Panc1 (cell line): ENCODE data around the gene KAT6B. TPM values are rescaled to one million over a fixed set of nuclear protein-coding genes. Genes with fewer than 3 reads are reported as not detected.
"Not testable (repeated sequence)": the region's sequence is repeated elsewhere in the genome, so short reads cannot be mapped to it uniquely, and the experiment has no call there.

Experiments
- ATAC-seq: fragments of 200-7000 bp; cut with Tn5 transposase; 2 replicates; pipeline ENCODE4 v1.9.1; 2020; ENCODE audit warnings: mild to moderate bottlenecking, moderate library complexity
- BruUV-seq: library from RNA; stranded (reverse); fragments of 400-500 nt; replicated peaks from 2 replicates; lab custom pipeline; 2021; lab: Mats Ljungman, UMichigan
- CTCF ChIA-PET: fragments of 300-600 bp; sonication (Branson Sonifier 250); formaldehyde crosslinking; loops from one replicate; lab custom pipeline; 2022; ENCODE audit warnings: antibody characterized with exemption; lab: Charles Lee
- POLR2A ChIA-PET: fragments of 300-600 bp; sonication (Branson Sonifier 250); formaldehyde crosslinking; loops from one replicate; lab custom pipeline; 2022; ENCODE audit warnings: antibody characterized with exemption; lab: Charles Lee
- DNase-seq: peaks from one replicate; pipeline ENCODE4 v3.0.0-alpha.2; 2010; ENCODE audit warnings: low read depth, low spot score
- H3K27ac ChIP-seq: 2 replicates; pipeline ENCODE4 v1.5.1; 2011; ENCODE audit warnings: mild to moderate bottlenecking, low read length, inconsistent platforms
- H3K27me3 ChIP-seq: fragments of 200-500 bp; sonication (Bioruptor generic); 2 replicates; pipeline ENCODE4 v1.6.0; 2014; ENCODE audit warnings: low read length, inconsistent platforms; ENCODE audit not compliant: control insufficient read depth, insufficient read depth
- H3K36me3 ChIP-seq: fragments of 200-500 bp; sonication (Bioruptor generic); 2 replicates; pipeline ENCODE4 v1.5.1; 2014; ENCODE audit warnings: inconsistent platforms, mild to moderate bottlenecking, low read length, moderate library complexity; ENCODE audit not compliant: control insufficient read depth, insufficient read depth
- H3K4me1 ChIP-seq: 2 replicates; pipeline ENCODE4 v1.5.1; 2011; ENCODE audit warnings: inconsistent platforms, mild to moderate bottlenecking, low read length, moderate library complexity; ENCODE audit not compliant: control insufficient read depth, insufficient read depth
- H3K4me3 ChIP-seq, 2 experiments: 2 replicates each; pipeline ENCODE4 v1.5.1; 2011 to 2012; ENCODE audit warnings: low read depth in 2 of 2, low read length in 2 of 2, mild to moderate bottlenecking in 2 of 2, inconsistent platforms in 1 of 2, moderate library complexity in 1 of 2
- H3K9me3 ChIP-seq: fragments of 200-500 bp; sonication (Bioruptor generic); 2 replicates; pipeline ENCODE4 v1.5.1; 2014; ENCODE audit warnings: low read depth, mild to moderate bottlenecking, inconsistent platforms, low read length, moderate library complexity; ENCODE audit not compliant: control insufficient read depth, insufficient read depth
- CTCF ChIP-seq: fragments of 450-650 bp; IDR thresholded peaks from 2 replicates; pipeline ENCODE4 v1.5.1; 2017; ENCODE audit warnings: mild to moderate bottlenecking
- POLR2AphosphoS5 ChIP-seq: IDR thresholded peaks from 2 replicates; pipeline ENCODE4 v1.6.1; 2012; ENCODE audit warnings: mild to moderate bottlenecking, low read depth, low read length, moderate library complexity
- REST ChIP-seq, 2 experiments: IDR thresholded peaks; 2 replicates each; pipeline ENCODE4 v1.6.1; 2011 to 2012; ENCODE audit warnings: low read depth in 2 of 2, control low read depth in 1 of 2, low read length in 1 of 2, mild to moderate bottlenecking in 1 of 2, moderate library complexity in 1 of 2; ENCODE audit not compliant: insufficient read depth in 1 of 2
- SIN3A ChIP-seq: IDR thresholded peaks from 2 replicates; pipeline ENCODE4 v1.6.1; 2012; ENCODE audit warnings: low read depth, mild to moderate bottlenecking, low read length, moderate library complexity, borderline replicate concordance; ENCODE audit not compliant: insufficient read depth
- TCF7L2 ChIP-seq: IDR thresholded peaks from 2 replicates; pipeline ENCODE4 v1.6.1; 2011; ENCODE audit warnings: mild to moderate bottlenecking, low read depth, low read length, inconsistent platforms
- in situ Hi-C: cut with HindIII; loops from 2 replicates; pipeline ENCODE4 v1.10.0; 2016; ENCODE audit warnings: low sequenced_read_pairs, low pct_unique_long_range_greater_than_20kb
- intact Hi-C: fragments of 100-400 bp; cut with micrococcal nuclease; formaldehyde crosslinking; loops from one replicate; pipeline ENCODE4 v1.10.0; 2022; ENCODE audit not compliant: unreplicated experiment
- total RNA-seq: library from RNA; stranded (reverse); gene quantifications from one replicate; pipeline ENCODE4 v1.2.1, GENCODE V29; 2021; ENCODE audit not compliant: unreplicated experiment

KAT6B gene
- total RNA-seq, 1 experiment from 2014 or later, result 31.1 TPM

- ChIA-PET CTCF (interaction anchor here (0.6 kb wide), 1 partner anchor 402 kb away, joined by 4 read pairs; no protein-coding TSS in a partner anchor), POLR2A (interaction anchor here (0.7 kb wide), 1 partner anchor 235 kb away, joined by 4 read pairs; no protein-coding TSS in a partner anchor)
- in situ Hi-C loops, H3K36me3 ChIP-seq, H3K4me3 ChIP-seq, H3K9me3 ChIP-seq, BruUV-seq, DNase-seq, H3K4me1 ChIP-seq, intact Hi-C loops, ATAC-seq, H3K27me3 ChIP-seq, H3K27ac ChIP-seq: not testable (repeated sequence)
Measured at GRCh38 chr10:74877054-74877453, 50.7 kb downstream of the KAT6B start.

- ATAC-seq (no peak), DNase-seq (no peak)
- Histone ChIP-seq H3K27me3 (no peaks in the 10 kb centered on the region), H3K4me3 (no peak overlapping the region), H3K27ac (no peak overlapping the region), H3K36me3 (no peaks in the 10 kb centered on the region), H3K9me3 (no peaks in the 10 kb centered on the region), H3K4me1 (no peaks in the 10 kb centered on the region)
- ChIA-PET CTCF (no interaction called here), POLR2A (no interaction called here)
- in situ Hi-C loops, result no loop called here
- no peak for TF ChIP-seq POLR2AphosphoS5
- TF ChIP-seq TCF7L2, result no peak
- TF ChIP-seq SIN3A, result no peak
- intact Hi-C loops, result no loop called here
- BruUV-seq, result TSS peak; percentile 31
Measured at GRCh38 chr10:74877898-74878297, 51.5 kb downstream of the KAT6B start.

GRCh38 chr10:74880041-74880440 is 53.6 kb downstream of the KAT6B start:
- BruUV-seq, result no TSS peak
- TF ChIP-seq CTCF, result no peak
- TF ChIP-seq REST (IDR thresholded peaks at IDR 0.05; ENCODE audit: insufficient read depth in 1 of 2, low read depth in 2 of 2, low read length in 1 of 2), result no peak
- no peak for TF ChIP-seq POLR2AphosphoS5
- TF ChIP-seq TCF7L2, result no peak
- no peak for TF ChIP-seq SIN3A
- intact Hi-C loops, result no loop called here
- ChIA-PET CTCF (no interaction called here), POLR2A (interaction anchor here (0.6 kb wide), 1 partner anchor 36 kb away, joined by 3 read pairs; no protein-coding TSS in a partner anchor)
- Histone ChIP-seq H3K4me1 (no peaks in the 10 kb centered on the region), H3K27me3 (no peaks in the 10 kb centered on the region), H3K36me3 (no peaks in the 10 kb centered on the region), H3K9me3 (no peaks in the 10 kb centered on the region), H3K4me3 (no peak overlapping the region), H3K27ac (no peak overlapping the region)
- no peak for ATAC-seq
- in situ Hi-C loops, result no loop called here
- DNase-seq, result no peak
